HG02938 (cell line): Measurements from ENCODE around the gene FOSL1.
A peak's percentile ranks its signal among the peaks of the same experiment; 100 is the strongest.
"Not testable (repeated sequence)": the region's sequence is repeated elsewhere in the genome, so short reads cannot be mapped to it uniquely, and the experiment has no call there.

ENCODE experiments used
- ATAC-seq: cut with Tn5 transposase; IDR thresholded peaks from one replicate; pipeline ENCODE4 v1.9.1; 2021; ENCODE audit warnings: mild to moderate bottlenecking, moderate library complexity; ENCODE audit not compliant: unreplicated experiment

The FOSL1 gene

DNA sequence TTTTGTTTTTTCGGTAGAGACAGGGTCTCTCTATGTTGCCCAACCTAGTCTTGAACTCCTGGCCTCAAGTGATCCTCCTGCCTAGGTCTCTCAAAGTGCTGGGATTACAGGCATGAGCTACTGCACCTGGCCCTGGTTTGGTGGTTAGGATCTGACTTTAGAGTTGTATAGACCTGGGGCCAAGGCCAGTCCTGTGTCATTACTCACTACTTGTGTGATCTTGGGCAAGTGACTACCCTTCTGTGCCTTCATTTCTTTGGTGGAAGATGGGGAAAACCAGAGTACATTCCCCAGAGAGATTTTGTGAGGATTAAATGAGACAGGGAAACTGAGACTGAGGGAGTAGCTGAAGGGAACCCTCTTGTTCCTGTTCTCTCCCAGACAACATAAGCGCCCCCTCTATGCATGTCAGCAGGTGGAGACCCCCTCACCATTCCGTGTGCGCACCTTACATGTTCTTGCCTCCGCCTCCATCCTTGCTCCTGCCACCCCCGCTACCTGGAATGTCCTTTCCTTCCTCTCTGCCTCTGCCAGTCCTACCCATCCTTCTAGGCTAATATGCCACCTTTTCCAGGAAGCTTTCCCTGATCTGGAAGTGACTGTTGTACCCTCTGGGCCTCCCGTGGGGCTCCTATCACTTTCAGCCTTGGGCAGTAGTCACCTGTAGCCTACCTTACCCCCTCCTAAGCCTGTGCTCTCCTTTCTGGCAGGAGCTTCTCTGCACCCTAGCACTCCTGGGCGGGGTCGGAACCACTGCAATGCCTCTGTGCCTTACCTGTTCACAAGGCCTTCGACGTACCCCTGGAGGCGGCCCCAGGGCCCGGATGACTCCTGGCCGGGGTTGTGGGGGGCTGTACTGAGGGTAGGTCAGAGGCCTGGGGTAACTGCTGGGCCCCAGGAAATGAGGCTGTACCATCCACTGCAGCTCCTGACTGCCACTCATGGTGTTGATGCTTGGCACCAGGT is 3.9 kb downstream of the FOSL1 start:
- ATAC-seq: no peak

DNA sequence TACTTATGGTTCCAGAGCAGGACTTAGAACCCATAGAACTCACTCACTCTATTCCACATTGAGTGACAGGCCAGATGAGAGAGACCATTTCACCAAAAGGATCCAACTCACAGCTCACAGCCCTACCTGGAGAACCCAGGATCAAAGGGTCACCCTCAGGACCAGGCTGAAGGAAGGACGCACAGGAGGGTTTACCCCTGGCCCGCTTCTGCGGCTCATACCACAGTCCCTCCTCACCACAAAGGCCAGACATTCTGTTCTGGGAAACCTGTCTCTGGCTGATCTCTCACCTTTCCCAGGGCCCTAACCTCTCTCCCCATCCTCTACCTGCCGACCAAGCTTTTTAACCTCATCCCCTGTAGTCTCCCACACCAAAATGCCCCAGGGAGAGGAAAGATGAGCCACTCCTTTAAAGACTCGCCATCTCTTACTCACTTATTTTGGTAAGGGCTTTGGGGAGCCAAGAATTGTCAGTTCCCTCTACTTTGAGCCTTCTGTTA is 4.7 kb downstream of the FOSL1 start:
- no peak for ATAC-seq

DNA sequence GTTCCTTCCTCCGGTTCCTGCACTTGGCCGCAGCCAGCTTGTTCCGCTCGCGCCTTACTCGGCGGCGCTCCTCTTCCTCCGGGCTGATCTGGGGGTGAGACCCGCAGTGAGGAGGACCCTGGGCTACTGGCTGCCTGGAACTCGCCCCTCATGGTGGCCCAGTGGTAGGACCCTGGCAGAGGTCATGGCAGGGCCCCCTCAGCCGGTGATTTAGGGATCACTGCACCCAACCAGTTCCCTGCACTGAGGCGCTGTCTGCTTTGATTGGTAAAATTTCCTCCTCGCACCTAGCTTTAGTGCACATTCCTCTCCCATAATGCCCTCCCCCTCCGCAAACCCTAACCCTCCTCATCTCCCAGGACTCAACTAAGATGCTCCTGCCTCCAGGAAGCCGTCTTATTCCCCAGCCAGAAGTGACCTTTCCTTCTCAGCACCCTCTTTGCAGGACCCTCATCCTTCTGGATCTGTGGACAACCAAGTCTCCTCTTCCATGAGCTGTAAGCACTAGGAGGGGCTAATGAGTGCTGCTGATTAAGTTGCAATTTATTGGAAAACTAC is 6.1 kb downstream of the FOSL1 start:
- no peak for ATAC-seq

DNA sequence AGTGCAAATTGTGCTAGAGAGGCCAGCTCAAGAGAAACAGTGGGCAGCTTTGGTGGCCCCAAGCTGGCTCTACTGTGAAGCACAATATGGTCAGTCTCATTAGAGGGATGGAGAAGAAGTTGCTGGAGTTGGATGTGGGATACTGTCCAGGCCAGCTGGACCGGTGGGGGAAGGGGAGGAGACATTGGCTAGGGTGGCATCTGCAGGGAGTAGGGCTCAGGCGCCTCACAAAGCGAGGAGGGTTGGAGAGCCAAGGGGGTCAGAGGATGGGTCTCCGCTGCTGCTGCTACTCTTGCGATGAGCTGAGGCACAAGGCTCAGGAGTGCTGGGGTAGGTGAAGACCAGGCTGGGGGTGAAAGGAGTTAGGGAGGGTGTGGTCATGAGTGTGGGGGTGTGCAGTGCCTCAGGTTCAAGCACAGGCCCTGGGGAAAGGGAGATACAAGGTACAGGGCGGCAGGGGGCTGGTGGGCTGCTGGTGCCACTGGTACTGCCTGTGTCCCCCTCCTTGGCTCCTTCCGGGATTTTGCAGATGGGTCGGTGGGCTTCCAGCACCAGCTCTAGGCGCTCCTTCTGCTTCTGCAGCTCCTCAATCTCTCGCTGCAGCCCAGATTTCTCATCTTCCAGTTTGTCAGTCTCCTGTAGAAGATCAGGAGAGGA is 7.4 kb downstream of the FOSL1 start:
- ATAC-seq: no peak

DNA sequence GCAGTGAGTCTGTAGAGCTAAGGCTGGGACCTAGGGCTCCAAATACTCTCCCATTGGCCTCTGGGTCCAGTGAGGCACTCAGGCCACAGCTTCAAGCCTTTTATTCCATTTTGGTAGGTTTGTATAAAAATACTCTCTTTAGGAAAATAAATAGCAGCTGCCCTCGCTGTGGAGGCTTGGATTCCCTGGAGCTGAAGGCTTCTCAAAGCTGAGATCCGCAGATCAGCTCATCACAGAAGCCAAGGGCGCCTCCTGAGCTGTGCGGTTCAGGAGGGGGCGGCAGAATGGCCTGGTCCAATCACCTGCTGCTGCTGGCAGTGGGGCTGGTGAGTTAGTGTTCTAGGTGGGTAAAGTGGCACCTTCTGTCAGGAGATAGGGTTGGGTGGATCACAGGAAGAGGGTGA is 8.0 kb downstream of the FOSL1 start:
- not testable (repeated sequence) for ATAC-seq

DNA sequence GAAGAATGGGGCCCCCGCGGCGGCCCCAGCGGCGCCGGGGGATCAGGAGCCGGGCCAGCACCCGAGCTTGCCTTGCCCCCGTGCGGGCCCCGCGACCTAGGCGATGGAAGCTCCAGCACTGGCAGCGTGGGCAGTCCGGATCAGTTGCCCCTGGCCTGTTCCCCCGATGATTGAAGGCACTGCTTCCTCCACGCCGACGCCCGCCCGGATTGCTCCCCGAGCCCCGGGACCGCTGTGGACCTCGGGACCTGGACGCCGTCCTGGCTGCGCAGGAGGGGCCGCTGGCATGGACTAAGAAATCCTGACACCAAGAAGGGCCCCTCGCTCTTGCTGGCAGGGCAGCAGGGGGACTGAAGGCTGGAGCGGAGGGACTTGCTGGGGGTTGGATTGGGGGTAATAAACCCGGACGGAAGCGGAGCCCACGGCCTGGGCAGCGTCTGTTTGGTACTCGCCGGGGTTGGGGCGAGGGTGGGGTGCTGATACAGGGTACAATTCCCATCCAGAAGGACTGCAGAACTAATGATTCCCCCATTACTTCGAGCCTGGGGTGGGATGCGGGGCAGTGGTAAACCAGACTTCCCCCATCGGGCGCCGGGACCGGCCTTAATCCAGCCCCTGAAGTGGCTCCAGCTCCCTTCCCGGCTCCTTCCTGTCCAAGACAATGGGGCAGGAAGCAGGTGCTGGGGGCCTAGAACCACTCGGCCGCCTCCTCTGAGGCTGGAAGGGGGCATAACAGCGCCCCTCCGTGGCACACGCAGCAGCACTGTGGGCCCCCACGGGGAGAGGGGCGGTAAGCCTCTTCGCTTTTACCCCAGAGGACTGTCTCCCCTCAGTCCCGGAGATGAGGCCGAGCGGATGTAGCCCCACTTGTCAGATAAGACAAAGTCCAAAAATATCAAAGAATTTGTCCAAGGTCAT is 8.7 kb downstream of the FOSL1 start:
- no peak for ATAC-seq

DNA sequence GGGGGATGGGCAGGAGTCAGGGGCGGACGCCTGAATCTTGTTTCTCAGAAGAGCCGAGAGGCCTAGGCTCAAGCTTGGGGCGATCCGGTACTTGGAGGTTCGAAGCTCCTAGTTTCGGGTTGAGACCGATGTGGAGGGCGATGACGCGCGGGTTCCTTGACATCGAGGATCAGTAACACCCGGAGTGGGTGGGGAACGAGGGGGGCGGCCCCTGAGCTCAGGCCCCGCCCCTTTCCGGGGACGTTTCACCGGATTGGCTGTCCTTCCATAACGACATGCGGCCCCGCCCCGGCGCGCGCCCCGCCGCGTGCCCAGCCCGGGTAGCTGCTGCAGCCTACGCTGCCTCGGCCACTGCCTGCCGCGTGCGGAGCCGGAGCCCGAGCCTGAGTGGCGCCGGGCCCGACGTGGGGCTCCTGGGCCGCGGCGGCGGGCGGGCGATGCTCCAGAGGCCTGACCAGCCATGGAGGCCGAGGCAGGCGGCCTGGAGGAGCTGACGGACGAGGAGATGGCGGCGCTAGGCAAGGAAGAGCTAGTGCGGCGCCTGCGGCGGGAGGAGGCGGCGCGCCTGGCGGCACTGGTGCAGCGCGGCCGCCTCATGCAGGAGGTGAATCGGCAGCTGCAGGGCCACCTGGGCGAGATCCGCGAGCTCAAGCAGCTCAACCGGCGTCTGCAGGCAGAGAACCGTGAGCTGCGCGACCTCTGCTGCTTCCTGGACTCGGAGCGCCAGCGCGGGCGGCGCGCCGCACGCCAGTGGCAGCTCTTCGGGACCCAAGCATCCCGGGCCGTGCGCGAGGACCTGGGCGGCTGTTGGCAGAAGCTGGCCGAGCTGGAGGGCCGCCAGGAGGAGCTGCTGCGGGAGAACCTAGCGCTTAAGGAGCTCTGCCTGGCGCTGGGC is 9.6 kb downstream of the FOSL1 start, which contains the start of gene CCDC85B:
Gene CCDC85B (plus strand): TSS at position 350 of the 895 bp plus-strand sequence. CDS start 111 bp downstream, at position 461.
- ATAC-seq: peak; percentile 37

DNA sequence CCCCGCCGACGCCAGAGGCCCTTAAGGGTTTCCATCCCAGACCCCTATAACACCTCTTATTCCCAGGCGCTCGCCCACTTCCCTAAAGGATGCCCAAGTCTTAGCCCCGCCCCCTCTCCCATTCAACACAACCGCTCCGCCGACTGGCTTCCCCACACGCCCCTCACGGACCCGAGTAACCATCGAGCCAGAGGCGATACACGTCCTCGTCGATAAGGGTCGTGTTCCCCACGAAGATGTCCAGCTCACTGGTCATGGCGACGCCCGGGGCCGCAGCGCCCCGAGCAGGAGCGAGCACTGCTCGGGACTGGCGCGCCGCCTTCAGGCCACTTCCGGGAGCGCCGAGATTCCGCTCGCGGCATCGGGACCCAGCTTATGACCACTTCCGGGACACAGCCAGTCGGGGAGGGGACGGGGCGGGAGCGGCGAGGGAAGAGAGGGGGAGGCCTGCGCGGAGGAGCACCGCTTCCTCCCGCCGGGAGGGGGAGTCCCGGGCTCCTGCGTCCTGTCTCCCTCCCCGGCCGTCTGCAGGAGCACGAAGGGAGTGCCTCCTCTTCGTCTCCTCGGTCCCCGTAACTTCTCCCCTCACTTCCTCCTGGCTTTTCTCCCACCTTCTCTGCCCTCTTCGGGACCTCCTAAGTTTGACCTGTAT is 11.9 kb downstream of the FOSL1 start, which contains the start of gene FIBP:
Gene FIBP (minus strand): TSS at position 309 of the 652 bp plus-strand sequence. CDS start 53 bp downstream, at position 256.
- ATAC-seq: peak; percentile 44

DNA sequence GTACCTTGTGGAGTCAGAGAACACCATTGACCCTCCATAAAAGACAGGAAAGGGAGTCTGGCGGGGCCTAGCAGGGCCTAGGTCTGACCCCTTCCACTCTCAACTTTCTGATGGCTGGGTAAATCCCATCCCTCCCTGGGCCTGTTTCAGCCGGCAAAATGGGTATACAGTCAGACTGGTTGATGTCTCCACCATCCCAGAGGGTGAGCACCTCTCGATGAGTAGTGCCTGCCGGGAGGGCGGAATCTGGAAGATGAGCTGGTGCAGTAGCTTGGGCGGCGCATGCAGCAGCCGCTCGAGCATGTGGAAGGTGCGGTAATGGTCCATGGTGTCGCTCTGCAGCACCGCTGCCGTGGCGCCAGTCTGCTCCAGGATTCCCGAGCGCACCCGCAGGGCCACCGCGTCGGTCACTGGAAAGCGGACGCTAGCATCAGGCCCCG is 12.4 kb downstream of the FOSL1 start:
- no peak for ATAC-seq

DNA sequence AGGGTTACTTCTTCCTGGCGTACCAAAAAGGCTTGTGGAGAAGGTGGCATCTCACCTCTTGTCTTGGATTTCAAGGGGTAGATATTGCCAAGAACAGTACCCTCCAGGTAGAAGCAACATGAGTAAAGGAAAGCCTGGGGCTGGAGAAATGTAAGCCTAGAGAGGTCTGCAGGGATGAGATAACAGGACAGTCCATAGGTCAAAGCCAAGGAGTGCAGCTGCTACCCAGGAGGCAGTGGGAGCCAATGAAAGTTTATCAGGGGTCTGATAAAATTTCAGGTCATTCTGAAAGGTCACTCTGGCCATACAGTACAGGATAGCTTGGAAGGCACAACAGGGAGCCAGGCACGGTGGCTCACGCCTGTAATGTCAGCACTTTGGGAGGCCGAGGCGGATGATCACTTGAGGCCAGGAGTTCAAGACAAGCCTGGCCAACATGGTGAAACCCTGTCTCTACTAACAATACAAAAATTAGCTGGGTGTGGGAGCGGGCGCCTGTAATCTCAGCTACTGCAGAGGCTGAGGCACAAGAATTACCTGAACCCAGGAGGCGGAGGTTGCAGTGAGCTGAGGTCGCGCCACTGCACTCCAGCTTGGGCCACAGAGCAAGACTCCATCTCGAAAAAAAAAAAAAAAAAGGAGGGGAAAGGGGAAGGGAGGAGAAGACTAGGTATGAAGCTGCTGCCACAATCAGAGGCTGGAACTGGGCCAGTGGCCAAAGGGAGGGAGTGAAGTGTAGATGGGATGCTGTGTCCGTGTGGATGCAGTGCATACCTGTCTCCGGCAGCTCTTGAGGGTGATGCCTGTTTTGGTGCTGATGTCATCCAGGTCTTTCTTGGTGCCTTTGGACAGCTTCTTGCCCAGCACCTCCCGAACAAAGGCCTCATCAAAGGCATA is 13.1 kb downstream of the FOSL1 start:
- ATAC-seq: no peak

DNA sequence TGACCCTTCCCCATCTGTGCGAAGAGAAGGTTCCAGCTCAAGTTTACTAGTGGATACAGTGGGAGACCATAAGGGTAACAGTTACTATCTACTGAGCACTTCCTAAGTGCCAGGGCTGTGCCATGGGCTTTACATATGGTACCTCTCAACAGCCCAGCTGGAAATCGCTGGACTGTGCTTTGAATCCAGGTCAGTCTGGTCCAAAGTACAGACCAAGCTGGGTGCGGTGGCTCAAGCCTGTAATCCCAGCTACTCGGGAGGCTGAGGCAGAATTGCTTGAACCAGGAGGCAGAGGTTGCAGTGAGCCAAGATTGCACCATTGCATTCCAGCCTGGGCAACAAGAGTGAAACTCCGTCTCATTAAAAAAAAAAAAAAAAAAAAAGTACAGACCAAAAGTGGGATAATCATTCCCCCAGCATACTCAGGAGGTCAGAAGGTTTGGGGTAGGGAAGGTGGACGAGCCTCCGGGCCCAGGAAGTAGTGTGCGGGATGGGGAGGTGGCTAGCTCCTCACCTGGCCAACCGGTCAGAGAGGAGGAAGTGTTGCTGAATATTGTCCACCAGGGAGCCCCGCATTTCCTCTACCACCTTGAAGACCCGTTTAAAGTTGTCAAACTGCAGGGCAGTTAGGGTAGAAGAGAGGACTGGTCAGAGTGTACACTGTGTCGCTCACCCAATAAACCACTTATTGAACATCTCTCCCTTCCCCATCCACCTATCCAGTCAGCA is 14.2 kb downstream of the FOSL1 start:
- ATAC-seq: no peak

DNA sequence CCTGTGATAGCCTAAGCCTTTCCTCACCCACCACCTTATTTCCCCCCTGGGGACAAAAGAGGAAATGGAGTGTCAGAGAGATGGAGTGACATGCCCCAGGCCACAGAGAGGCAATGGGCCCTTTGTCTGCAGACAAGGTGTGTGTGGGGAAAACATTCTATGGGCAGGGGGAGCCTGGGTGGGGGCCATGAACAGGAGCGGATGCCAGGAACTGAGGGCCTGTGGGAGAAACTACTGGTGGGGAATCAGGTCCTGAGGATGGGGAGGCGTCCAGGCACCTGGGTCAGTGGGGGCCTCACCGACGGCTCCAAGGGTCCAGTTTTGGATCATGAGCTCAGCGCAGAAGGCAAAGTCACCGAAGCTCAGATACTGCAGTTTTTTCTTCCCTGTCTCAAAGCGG is 15.0 kb downstream of the FOSL1 start:
- ATAC-seq: no peak

DNA sequence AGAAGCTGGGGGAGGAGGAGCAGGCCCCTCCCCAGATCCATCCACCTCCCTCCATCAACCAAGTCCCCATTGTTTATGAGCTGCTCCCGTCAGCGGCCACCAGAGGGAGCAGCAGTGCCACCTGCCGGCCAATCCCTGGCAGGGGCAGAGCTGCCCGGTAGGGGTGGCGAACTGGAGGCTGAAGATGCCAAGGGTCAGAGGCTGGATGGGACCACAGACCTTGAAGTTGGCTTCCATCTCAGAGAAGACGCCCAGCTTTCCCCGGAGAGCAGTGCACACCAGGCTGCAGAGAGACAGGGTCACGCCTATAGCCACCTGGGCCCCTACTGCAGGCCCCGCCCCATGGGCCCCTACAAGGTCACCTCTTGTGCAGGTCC is 15.5 kb downstream of the FOSL1 start:
- no peak for ATAC-seq

DNA sequence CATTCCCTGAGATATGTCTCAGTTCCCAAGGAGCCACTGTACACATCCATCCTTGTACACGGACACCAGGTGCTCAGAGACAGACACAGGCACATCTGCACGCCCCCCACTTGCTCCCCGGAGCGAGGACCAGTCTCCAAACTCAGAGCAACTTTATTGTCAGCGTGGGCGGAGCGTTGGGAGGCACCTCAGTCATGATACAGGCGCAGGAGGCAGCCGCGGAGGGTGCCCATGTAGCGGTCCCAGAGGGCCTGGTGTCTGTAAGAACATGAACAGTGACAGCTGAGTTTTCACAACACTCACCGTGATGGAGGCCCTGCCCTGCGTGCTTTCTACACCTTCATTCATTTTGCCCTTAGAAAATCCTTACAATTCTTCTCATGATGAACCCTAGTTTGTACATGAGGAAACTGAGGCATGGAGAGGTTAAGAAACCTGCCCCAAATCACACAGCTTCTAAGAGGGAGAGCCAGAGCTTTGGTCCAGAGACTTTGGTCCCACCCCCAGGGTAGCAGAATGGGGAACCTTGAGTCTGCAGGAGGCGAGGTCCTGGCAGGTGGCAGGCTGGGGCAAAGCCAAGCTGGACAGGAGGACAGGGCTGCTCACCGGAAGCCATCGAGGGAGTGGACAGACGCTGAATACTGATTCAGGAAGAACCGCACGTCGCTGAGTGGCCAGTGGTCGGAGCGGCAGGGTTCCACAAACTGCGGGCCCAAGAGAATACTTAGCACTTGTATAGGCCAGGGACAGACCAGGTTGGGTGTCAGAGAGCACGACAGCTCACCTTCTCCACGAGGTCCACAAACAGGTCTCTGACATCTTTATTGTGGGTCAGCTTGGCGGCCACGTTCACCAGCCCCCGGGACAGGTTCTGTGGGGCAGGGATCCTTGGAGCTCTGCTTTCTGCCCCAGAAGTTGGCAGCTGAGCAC is 16.1 kb downstream of the FOSL1 start:
- no peak for ATAC-seq

DNA sequence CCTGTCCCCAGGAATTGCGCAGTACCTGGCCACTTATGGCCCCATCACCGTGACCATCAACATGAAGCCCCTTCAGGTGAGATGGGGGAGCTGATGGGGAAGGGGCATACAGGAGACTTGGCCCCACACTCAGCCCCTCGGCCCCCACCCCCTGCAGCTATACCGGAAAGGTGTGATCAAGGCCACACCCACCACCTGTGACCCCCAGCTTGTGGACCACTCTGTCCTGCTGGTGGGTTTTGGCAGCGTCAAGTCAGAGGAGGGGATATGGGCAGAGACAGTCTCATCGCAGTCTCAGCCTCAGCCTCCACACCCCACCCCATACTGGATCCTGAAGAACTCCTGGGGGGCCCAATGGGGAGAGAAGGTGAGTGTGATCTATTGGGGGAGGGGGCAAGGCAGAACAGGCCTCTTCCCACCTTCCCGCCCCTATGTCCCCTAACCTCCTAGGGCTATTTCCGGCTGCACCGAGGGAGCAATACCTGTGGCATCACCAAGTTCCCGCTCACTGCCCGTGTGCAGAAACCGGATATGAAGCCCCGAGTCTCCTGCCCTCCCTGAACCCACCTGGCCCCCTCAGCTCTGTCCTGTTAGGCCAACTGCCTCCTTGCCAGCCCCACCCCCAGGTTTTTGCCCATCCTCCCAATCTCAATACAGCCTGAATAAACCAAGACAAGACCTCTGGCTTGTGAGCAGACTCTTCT is 17.0 kb downstream of the FOSL1 start:
- ATAC-seq: no peak
